Activated CD8-positive, alpha-beta memory T cell treated with anti-CD3 and anti-CD28 coated beads, Interleukin-2, amount 10 ng/mL, durations not matched to agents 7 days and 5 days (primary cell): ENCODE measurements around the gene TMEM63A. TPM values are rescaled to one million over a fixed set of nuclear protein-coding genes. Genes with fewer than 3 reads are reported as not detected.
"Not testable (repeated sequence)": the region's sequence is repeated elsewhere in the genome, so short reads cannot be mapped to it uniquely, and the experiment has no call there.

Experiments used
- ATAC-seq: fragments of 150-1000 bp; cut with Tn5 transposase; one replicate; pipeline ENCODE4 v1.10.0; 2021; ENCODE audit warnings: moderate library complexity
- CTCF ChIA-PET: fragments of 350-600 bp; sonication (Branson Sonifier 250); formaldehyde crosslinking; loops from one replicate; lab custom pipeline; 2021; ENCODE audit warnings: antibody characterized with exemption; lab: Charles Lee
- DNase-seq: peaks from one replicate; pipeline ENCODE4 v3.0.0-alpha.2; 2020
- H3K27ac Mint-ChIP-seq: one replicate; pipeline ENCODE4 v1.8.0; 2021; ENCODE audit warnings: mild to moderate bottlenecking, mixed read lengths
- H3K27me3 Mint-ChIP-seq: one replicate; pipeline ENCODE4 v1.8.0; 2021; ENCODE audit warnings: mixed read lengths
- H3K36me3 Mint-ChIP-seq: one replicate; pipeline ENCODE4 v1.8.0; 2021; ENCODE audit warnings: mild to moderate bottlenecking, mixed read lengths
- H3K4me1 Mint-ChIP-seq: one replicate; pipeline ENCODE4 v1.8.0; 2021; ENCODE audit warnings: mixed read lengths
- H3K4me3 Mint-ChIP-seq: one replicate; pipeline ENCODE4 v1.8.0; 2021; ENCODE audit warnings: mild to moderate bottlenecking, moderate library complexity, mixed read lengths
- H3K9me3 Mint-ChIP-seq: one replicate; pipeline ENCODE4 v1.8.0; 2022; ENCODE audit warnings: low read depth, mixed read lengths
- total RNA-seq, 2 experiments: library from RNA; stranded (reverse); gene quantifications; one replicate each; pipeline ENCODE4 v1.2.3, GENCODE V29; 2021

The TMEM63A gene
- total RNA-seq, 2 experiments from 2014 or later, result 50.4 to 58.7 TPM

DNA sequence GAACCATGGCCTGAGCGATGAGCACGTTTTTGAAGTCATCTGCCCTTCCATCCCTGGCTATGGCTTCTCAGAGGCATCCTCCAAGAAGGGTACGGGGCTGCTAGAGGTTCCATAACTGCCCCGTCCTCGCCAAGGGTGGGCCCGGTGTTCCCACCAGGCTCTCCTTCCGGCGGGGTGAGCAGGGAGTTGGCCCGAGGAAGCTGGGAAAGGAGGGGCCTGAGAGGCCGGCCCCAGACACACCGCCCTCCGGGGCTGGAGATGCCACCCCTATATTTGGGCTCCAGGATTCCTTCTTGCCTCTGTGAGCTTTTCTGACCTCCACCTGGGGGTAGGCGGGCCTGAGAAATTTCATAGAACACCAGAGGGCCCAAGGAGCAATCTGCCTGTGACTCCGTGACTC lies 43.4 kb downstream of the TMEM63A start:
- ATAC-seq, result no peak

DNA sequence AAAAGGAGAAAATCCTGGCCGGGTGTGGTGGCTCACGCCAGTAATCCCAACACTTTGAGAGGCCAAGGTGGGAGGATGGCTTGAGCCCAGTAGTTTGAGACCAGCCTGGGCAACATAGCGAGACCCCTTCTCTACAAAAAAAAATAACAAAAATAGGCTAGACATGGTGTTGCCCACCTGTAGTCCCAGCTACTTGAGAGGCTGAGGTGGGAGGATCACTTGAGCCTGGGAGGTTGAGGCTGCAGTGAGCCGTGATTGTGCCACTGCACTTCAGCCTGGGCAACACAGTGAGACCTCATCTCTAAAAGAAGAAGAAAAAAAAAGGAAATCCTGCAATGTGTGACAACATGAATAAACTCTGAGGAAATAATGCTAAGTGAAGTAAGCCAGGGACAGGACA lies 45.9 kb downstream of the TMEM63A start:
- ATAC-seq, CTCF ChIA-PET, H3K9me3 Mint-ChIP-seq, H3K27ac Mint-ChIP-seq, H3K4me1 Mint-ChIP-seq, H3K27me3 Mint-ChIP-seq, H3K36me3 Mint-ChIP-seq, H3K4me3 Mint-ChIP-seq, DNase-seq: not testable (repeated sequence)

More for the DNA sequence above, 43.4 kb downstream of the TMEM63A start:
- Mint-ChIP-seq H3K27ac (no peak overlapping the region), H3K36me3 (no peaks in the 10 kb centered on the region), H3K27me3 (no peaks in the 10 kb centered on the region), H3K4me3 (no peak overlapping the region), H3K9me3 (no peaks in the 10 kb centered on the region), H3K4me1 (peaks cover 5% of the 10 kb centered on the region)
- DNase-seq, result no peak
- CTCF ChIA-PET, result interaction anchor here (0.5 kb wide), 1 partner anchor 325 kb away, joined by 4 read pairs; no protein-coding TSS in a partner anchor

DNA sequence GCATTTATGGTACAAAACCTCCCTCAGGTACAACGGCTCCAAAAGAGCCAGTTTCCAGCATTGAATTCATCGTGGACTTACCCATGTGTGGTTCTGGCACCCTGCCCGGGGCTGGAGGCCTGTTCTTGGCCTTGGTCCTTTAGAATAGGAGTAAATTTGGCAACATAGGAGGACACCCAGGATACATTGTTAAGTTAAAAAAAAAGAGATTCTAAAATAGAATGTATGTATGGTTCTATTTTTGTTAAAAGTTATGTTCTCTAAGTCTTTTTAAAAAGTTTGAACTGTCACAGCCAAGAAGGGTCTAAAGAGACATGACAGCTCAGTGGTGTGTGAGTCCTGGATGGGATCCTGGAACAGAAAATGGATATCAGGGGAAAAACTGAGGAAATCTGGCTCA lies 46.3 kb downstream of the TMEM63A start:
- Mint-ChIP-seq H3K4me1 (no peaks in the 10 kb centered on the region), H3K36me3 (no peaks in the 10 kb centered on the region), H3K4me3 (no peak overlapping the region), H3K27ac (no peak overlapping the region), H3K27me3 (no peaks in the 10 kb centered on the region), H3K9me3 (no peaks in the 10 kb centered on the region)
- DNase-seq, result no peak
- no peak for ATAC-seq
- CTCF ChIA-PET, result no interaction called here

DNA sequence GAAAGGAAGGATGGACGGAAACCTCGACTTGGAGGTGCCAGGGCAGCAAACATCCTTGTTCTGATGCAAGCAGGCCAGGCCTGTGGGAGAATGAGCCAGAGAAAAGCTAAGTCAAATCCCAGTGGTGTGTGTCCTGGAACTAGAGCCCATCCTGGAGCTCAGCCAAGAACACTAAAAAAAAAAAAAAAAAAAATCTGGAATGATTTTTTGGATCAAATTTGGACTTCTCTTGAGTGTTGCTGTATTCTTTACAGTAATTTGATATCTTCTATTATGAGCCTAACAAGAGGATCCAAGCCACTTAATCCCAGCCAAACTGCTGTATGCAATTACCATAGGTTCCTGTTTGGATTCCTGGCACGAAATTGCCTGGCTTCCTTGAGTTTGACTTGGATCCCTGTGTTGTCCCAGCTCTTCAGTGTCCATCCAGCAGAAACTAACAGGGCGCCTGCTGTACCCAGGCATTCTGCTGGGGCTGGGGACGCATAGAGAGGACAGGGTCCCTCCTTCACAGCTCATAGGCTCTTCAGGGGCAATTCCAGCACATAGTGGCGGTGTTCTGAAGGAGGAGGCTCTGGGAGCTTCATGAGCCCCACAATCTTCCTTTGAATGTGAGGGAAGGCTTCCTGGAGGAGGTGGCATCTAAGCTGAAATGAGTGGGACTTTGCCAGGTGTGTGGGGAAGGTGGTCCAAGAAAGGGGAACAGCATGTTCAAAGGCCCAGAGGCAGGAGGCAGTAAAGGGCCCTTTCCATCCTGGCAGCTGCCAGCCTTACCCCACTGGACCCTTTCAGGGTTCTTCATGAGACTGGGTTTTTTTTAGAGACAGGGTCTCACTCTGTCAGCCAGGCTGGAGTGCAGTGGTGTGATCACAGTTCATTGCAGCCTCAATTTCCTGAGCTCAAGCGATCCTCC lies 47.5 kb downstream of the TMEM63A start:
- ATAC-seq (no peak), DNase-seq (no peak)
- CTCF ChIA-PET, result interaction anchor here (0.6 kb wide), 1 partner anchor 8 kb away, joined by 3 read pairs; no protein-coding TSS in a partner anchor
- Mint-ChIP-seq H3K27me3 (no peaks in the 10 kb centered on the region), H3K36me3 (no peaks in the 10 kb centered on the region), H3K9me3 (no peaks in the 10 kb centered on the region), H3K4me3 (no peak overlapping the region), H3K27ac (no peak overlapping the region), H3K4me1 (no peaks in the 10 kb centered on the region)

DNA sequence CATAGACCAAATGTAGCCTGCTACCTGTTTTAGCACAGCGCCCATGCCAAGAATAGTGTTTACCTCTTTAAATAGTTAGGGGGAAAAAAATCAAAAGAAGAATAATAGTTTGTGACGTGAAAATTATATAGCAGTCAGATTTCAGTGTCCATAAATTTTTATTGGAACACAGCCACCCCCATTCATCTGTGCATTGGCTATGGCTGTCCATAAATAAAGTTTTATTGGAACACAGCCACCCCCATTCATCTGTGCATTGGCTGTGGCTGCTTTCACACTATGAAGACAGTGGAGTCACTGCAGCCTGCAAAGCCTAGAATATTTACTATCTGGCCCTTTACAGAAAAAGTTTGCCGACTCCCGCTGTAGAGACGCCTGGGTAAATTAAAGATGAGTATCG lies 51.3 kb downstream of the TMEM63A start:
- DNase-seq (no peak), ATAC-seq (no peak)
- Mint-ChIP-seq H3K9me3 (no peaks in the 10 kb centered on the region), H3K4me1 (no peaks in the 10 kb centered on the region), H3K27ac (no peak overlapping the region), H3K36me3 (no peaks in the 10 kb centered on the region), H3K4me3 (no peak overlapping the region), H3K27me3 (no peaks in the 10 kb centered on the region)
- CTCF ChIA-PET, result no interaction called here

DNA sequence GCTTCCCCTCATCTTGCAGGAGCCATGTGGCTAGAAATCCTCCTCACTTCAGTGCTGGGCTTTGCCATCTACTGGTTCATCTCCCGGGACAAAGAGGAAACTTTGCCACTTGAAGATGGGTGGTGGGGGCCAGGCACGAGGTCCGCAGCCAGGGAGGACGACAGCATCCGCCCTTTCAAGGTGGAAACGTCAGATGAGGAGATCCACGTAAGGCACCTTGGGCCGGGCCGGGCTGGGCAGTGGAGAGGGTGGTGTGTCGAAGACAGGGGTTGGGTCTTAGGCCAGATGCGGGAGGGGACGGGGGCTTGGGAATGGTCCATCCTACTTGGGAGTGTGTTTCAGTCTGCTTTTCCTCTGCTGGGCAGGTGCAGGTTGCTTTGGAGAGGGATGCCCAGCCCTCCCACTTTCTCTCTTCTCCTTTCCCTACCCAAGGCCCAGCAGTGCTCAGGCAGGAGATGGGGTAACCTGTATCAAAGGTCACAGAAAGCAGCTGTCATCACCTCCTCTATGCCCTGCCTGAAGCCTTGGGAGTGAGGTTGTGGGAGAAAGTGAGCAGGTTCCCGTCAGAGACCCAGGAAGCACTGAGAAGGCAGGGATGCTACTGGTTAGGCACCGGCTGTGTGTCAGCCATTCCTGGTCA lies 53.4 kb downstream of the TMEM63A start:
- no peak for DNase-seq
- no peak for ATAC-seq
- H3K9me3 Mint-ChIP-seq, result no peaks in the 10 kb centered on the region
- no peaks in the 10 kb centered on the region for H3K27me3 Mint-ChIP-seq
- no peaks in the 10 kb centered on the region for H3K4me1 Mint-ChIP-seq
- CTCF ChIA-PET, result no interaction called here
- no peaks in the 10 kb centered on the region for H3K36me3 Mint-ChIP-seq
- no peak overlapping the region for H3K27ac Mint-ChIP-seq
- no peak overlapping the region for H3K4me3 Mint-ChIP-seq

DNA sequence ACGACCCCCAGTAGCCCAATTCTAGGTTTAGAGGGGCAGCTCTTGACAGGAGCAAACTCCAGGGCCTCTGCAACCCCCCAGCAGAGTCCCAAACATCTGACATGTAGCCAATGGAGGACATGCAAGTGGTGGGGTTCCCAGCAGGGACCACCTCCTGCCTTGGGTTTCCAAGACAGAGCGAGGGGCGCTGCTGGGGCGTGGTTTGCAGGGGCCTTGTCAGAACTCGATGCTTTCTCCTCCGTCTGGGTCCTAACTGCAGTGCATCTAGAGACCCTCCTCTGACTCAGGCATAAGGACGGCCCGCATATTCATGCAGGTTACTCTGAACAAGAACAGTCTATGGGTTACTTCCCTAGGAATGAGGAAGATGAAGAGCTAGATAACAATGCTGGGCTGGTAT lies 55.1 kb downstream of the TMEM63A start:
- CTCF ChIA-PET, result no interaction called here
- no peak overlapping the region for H3K4me3 Mint-ChIP-seq
- ATAC-seq (no peak), DNase-seq (no peak)
- H3K9me3 Mint-ChIP-seq, result no peaks in the 10 kb centered on the region
- peaks cover 3% of the 10 kb centered on the region for H3K27me3 Mint-ChIP-seq
- H3K4me1 Mint-ChIP-seq, result no peaks in the 10 kb centered on the region
- H3K36me3 Mint-ChIP-seq, result no peaks in the 10 kb centered on the region
- no peak overlapping the region for H3K27ac Mint-ChIP-seq

DNA sequence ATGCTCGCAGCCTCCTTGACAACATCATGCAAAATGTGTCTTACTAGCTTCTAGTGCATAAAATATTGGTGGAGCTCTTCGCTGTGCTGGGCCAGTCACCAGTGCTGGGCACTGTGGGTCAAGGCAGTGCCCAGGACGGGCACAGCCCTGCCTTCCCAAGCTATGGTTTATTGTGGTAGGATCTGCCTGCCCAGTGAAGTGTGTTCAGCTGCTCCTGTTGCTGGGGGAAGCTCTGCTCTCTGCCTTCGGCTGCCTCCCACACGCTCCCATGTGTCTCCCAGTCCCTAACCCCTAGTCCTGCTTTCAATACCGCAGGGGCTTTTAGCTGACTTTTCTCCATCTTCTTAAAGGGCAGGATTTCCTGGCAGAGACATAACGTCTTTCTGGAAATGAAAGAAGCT lies 56.6 kb downstream of the TMEM63A start:
- Mint-ChIP-seq H3K4me1 (no peaks in the 10 kb centered on the region), H3K4me3 (no peak overlapping the region), H3K36me3 (no peaks in the 10 kb centered on the region), H3K27ac (no peak overlapping the region), H3K9me3 (no peaks in the 10 kb centered on the region), H3K27me3 (peaks cover 3% of the 10 kb centered on the region)
- CTCF ChIA-PET, result no interaction called here
- ATAC-seq (no peak), DNase-seq (no peak)

DNA sequence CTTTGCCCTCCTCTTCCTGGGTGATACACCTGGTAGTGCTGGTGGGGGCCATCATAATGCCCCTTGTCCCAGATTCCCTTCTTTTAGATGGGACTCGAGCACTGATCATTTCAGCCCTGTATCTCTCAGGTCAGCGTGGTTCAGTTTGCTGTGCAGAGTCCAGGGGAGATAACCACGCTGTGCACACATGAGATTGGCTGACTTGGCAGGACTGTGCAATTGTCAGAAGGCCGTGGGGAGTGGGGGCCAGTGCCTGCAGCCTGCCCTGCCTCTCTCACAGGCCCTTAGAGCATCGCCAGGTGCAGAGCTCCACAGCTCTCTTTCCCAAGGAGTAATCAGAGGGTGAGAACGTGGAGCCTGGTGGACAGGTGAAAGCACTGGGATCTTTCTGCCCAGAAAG lies 57.1 kb downstream of the TMEM63A start:
- ATAC-seq, result no peak

DNA sequence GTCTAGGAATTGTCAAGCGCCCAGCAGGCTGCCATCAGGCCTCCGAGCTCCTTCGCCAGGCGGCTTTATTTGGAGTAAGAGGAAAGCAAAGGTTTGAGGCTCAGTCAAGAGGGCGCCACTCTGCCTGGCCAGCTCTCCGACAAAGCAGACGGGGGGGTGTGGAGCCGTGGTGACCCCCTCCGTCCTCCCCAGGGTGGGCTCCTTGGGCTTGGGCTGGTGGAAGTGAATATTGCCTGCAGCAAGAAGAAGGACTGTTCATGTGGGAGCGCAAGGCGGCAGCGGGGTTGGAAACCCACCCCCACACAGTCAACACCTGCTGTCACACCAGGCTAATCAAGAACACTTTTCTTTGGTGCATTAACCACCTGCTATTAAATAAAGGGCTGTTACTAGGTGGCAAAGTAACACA lies 57.6 kb downstream of the TMEM63A start:
- peaks cover 3% of the 10 kb centered on the region for H3K27me3 Mint-ChIP-seq
- H3K27ac Mint-ChIP-seq, result no peak overlapping the region
- DNase-seq (no peak), ATAC-seq (no peak)
- H3K36me3 Mint-ChIP-seq, result no peaks in the 10 kb centered on the region
- H3K9me3 Mint-ChIP-seq, result no peaks in the 10 kb centered on the region
- H3K4me3 Mint-ChIP-seq, result no peak overlapping the region
- H3K4me1 Mint-ChIP-seq, result no peaks in the 10 kb centered on the region
- CTCF ChIA-PET, result no interaction called here

More for the DNA sequence above, 57.1 kb downstream of the TMEM63A start:
- Mint-ChIP-seq H3K4me1 (no peaks in the 10 kb centered on the region), H3K9me3 (no peaks in the 10 kb centered on the region), H3K27me3 (peaks cover 3% of the 10 kb centered on the region), H3K4me3 (no peak overlapping the region), H3K27ac (no peak overlapping the region), H3K36me3 (no peaks in the 10 kb centered on the region)
- DNase-seq, result no peak
- CTCF ChIA-PET, result no interaction called here

DNA sequence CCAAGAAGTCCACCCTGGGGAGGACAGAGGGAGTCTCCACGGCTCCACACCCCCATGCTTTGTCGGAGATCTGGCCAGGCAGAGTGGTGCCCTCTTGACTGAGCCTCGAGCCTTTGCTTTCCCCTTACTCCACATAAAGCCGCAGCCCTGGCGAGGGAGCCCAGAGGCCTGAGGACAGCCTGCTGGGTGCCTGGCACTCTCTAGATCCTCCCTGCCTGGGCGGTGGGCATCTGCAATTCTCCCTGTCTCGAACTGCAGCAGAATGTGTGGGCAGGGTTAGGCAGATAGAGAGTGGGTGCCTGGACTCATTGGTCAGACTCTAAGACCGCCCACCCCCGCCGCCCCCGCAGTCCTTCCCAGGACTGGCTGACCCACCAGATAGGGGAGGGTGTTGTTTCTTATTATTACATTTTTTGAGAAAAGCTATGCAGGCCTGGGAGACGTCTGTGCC lies 58.3 kb downstream of the TMEM63A start:
- no peak for ATAC-seq
- H3K4me3 Mint-ChIP-seq, result no peak overlapping the region
- H3K36me3 Mint-ChIP-seq, result no peaks in the 10 kb centered on the region
- no peaks in the 10 kb centered on the region for H3K9me3 Mint-ChIP-seq
- H3K27ac Mint-ChIP-seq, result no peak overlapping the region
- H3K27me3 Mint-ChIP-seq, result peaks cover 3% of the 10 kb centered on the region
- CTCF ChIA-PET, result no interaction called here
- DNase-seq, result no peak
- no peaks in the 10 kb centered on the region for H3K4me1 Mint-ChIP-seq

DNA sequence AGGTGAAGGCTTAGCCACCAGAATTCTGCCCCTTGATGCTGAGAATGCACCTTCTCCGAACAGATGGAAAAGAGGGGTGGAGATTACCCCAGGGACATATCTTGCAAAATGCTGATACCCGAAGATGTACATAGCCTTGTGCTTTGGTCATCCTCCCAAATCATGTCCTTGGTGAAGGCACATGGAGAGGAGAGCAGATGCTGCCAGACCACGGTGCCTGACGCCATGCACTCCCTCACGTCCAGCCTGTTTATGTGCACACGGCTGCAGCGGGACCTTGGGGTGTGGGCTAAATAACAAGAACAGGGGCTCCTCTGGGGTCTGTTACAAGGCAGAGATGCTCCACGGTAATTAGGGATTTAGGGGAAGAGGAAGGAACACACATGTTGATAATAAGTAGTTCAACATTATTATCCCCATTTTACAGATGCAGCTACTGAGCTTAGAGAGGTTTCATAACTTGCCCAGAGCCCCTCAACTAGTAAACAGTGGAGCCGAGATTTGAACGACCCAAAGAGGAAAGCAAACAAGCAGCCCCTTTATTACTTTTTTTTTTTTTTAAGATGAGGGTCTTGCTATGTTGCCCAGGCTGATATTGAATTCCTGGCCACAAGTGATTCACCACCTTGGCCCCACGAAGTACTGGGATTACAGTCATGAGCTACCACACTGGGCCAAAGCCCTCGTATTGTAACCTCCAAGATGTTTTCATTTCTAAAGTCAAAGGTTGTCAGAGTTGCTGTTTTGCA lies 59.4 kb downstream of the TMEM63A start:
- ATAC-seq, result no peak
- Mint-ChIP-seq H3K27me3 (peaks cover 3% of the 10 kb centered on the region), H3K4me3 (no peak overlapping the region), H3K36me3 (no peaks in the 10 kb centered on the region), H3K9me3 (no peaks in the 10 kb centered on the region), H3K27ac (no peak overlapping the region), H3K4me1 (peaks cover 2% of the 10 kb centered on the region)
- DNase-seq, result no peak
- CTCF ChIA-PET, result no interaction called here

DNA sequence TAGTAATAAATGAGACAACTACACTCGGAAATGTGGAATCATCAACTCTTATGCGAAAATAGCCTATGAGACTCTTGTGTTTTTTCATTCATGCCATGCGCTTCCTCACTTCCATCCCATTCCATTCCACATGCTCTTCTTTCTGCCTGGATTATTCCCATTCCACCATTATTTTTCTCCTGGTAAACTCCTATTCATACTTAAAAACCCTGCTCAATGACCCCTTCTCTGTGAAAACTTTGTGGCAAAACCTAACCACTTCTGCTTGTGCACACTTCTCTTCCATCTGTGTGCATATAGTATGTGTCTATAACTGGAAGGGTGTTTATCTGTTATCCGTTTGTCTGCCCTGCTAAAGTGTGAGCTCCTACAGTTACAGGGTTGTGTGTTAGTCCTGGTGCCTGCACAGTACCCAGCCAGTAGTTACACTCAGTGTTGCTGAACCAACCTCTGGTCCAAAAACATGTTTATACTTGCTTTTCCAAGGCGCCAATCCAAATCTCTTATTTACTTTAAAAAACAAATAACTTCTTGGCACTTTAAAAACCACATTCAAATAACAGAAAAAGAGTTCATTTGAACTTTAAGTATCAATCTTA lies 61.6 kb downstream of the TMEM63A start:
- DNase-seq, result no peak

More for the DNA sequence above, 61.6 kb downstream of the TMEM63A start:
- CTCF ChIA-PET, result no interaction called here
- no peak overlapping the region for H3K27ac Mint-ChIP-seq
- peaks cover 3% of the 10 kb centered on the region for H3K27me3 Mint-ChIP-seq
- H3K4me1 Mint-ChIP-seq, result peaks cover 7% of the 10 kb centered on the region
- no peak for ATAC-seq
- H3K36me3 Mint-ChIP-seq, result no peaks in the 10 kb centered on the region
- H3K4me3 Mint-ChIP-seq, result no peak overlapping the region
- H3K9me3 Mint-ChIP-seq, result no peaks in the 10 kb centered on the region
